H1 (cell line): ENCODE measurements around the gene EME2. TPM values are rescaled to one million over a fixed set of nuclear protein-coding genes. Genes with fewer than 3 reads are reported as not detected.

Source experiments
- CTBP2 ChIP-seq: IDR thresholded peaks from 2 replicates; pipeline ENCODE4 v1.7.0; 2011; ENCODE audit warnings: borderline replicate concordance, mild to moderate bottlenecking, moderate library complexity, mixed read lengths, low read length; ENCODE audit not compliant: insufficient read depth, insufficient read length
- KDM1A ChIP-seq: fragments of 200-600, 300-600 bp; sonication (generic); IDR thresholded peaks from 2 replicates; pipeline ENCODE4 v1.7.1; 2016; ENCODE audit warnings: mild to moderate bottlenecking, low read length, borderline replicate concordance
- RBBP5 ChIP-seq: IDR thresholded peaks from 2 replicates; pipeline ENCODE4 v1.7.1; 2012; ENCODE audit warnings: low read depth, mild to moderate bottlenecking, inconsistent platforms, low read length, moderate library complexity, borderline replicate concordance
- SIN3A ChIP-seq, 2 experiments: IDR thresholded peaks in 1 of 2; conservative IDR thresholded peaks in 1 of 2; 2 replicates each; pipeline ENCODE4 v1.6.1; 2011 to 2012; ENCODE audit warnings: low read length in 2 of 2, improper control_type of control experiment in 1 of 2, low read depth in 1 of 2, mild to moderate bottlenecking in 1 of 2
- SIX5 ChIP-seq: IDR thresholded peaks from 2 replicates; pipeline ENCODE4 v1.6.1; 2011; ENCODE audit warnings: mild to moderate bottlenecking, low read depth, low read length
- polyA plus RNA-seq, 7 experiments: library from polyadenylated mRNA; depleted of rRNA in 3 of 7; stranded (reverse) in 5 of 7; unstranded in 2 of 7; fragments of >200 nt in 5 of 7; fragments of 200-250 nt in 2 of 7; gene quantifications; 1 replicate in 5 of 7; 2 replicates in 1 of 7; 4 replicates in 1 of 7; pipeline versions ENCODE4 v1.2.1 to v1.2.3, GENCODE V29; 2011 to 2013; ENCODE audit warnings: missing spikeins in 2 of 7, mixed read lengths in 2 of 7
- total RNA-seq: library from RNA; stranded (reverse); fragmentation: NEBNext Ultra II Directional; extraction: Animal tissue kit (Norgen Biotek cat#: 25700); gene quantifications from 2 replicates; pipeline ENCODE4 v1.2.1, GENCODE V29; 2021

EME2 gene
- total and polyA plus RNA-seq, 2 of the 8 experiments (the other 6 are each of a cell fraction or from before 2014, with no cell fraction given), result 13.1 to 19.7 TPM

DNA sequence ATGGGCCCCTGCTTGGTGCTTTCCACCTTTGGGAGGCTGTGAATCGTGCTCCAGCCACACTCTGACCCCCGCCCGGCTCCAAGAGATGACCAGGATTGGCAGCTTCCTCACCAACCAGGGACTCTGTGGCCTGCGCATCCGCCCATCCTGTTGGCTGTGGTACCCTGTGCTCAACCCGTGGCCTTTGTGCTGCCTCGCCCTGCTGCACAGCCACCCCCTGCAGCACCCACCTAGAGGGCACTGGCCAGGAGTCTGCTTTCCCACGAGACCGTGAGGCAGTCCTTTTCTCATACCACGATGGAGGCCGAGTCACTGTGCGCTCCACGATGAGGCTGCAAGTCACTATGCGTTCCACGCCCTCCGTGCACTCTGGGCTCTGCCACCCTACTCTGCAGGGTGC is 20.7 kb upstream of the EME2 start (continued):
- TF ChIP-seq RBBP5 (no peak), SIN3A (conservative IDR thresholded peaks at IDR 0.05 in 1 of 2, IDR thresholded peaks at IDR 0.05 in 1 of 2; ENCODE audit: low read depth in 1 of 2, low read length in 2 of 2) (no peak), CTBP2 (no peak), SIX5 (no peak), KDM1A (no peak)
